ENCODE measurements around the gene MAB21L4. TPM values are rescaled to one million over a fixed set of nuclear protein-coding genes. Genes with fewer than 3 reads are reported as not detected.

Gene MAB21L4
- total RNA-seq, 1 experiment from 2014 or later, result 0.21 TPM

DNA sequence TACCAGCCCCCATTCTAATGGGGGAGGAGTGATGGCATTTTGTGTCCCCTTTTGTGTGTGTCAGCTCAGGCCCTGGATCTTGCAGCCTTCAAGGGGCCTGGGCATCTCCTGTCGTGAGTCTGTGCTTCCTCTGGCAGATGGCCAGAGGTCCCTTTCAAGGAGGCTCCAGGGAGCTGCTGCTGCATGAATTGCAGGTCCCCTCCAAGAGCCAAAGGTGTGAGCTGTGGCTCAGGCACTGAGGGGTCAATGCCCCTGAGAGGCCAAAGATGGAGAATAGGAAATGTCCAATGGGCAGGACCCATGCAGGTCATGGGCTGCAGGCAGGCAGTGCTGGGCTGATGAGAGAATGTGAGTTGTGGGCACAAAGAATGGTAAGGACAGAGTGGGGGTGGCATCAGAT is 10.4 kb downstream of the MAB21L4 start:
- Histone ChIP-seq H3K4me1 (ENCODE audit: control insufficient read depth, insufficient read depth, low read length) (no peaks in the 10 kb centered on the region), H3K9me3 (ENCODE audit: control insufficient read depth, insufficient read depth, low read depth, low read length) (no peaks in the 10 kb centered on the region), H3K27me3 (ENCODE audit: control insufficient read depth, insufficient read depth, low read length) (no peaks in the 10 kb centered on the region), H3K4me3 (ENCODE audit: low read depth in 2 of 2, low read length in 2 of 2) (no peak overlapping the region), H3K27ac (ENCODE audit: low read length) (no peak overlapping the region), H3K36me3 (ENCODE audit: control insufficient read depth, insufficient read depth, low read length) (no peaks in the 10 kb centered on the region)
- TF ChIP-seq, protein P1, sequence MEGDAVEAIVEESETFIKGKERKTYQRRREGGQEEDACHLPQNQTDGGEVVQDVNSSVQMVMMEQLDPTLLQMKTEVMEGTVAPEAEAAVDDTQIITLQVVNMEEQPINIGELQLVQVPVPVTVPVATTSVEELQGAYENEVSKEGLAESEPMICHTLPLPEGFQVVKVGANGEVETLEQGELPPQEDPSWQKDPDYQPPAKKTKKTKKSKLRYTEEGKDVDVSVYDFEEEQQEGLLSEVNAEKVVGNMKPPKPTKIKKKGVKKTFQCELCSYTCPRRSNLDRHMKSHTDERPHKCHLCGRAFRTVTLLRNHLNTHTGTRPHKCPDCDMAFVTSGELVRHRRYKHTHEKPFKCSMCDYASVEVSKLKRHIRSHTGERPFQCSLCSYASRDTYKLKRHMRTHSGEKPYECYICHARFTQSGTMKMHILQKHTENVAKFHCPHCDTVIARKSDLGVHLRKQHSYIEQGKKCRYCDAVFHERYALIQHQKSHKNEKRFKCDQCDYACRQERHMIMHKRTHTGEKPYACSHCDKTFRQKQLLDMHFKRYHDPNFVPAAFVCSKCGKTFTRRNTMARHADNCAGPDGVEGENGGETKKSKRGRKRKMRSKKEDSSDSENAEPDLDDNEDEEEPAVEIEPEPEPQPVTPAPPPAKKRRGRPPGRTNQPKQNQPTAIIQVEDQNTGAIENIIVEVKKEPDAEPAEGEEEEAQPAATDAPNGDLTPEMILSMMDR (IDR thresholded peaks at IDR 0.05), result no peak
- TF ChIP-seq TCF7L2 (IDR thresholded peaks at IDR 0.05; ENCODE audit: low read depth, low read length), result no peak
- no peak for TF ChIP-seq SIN3A (IDR thresholded peaks at IDR 0.05; ENCODE audit: borderline replicate concordance, insufficient read depth, low read depth, low read length)
- TF ChIP-seq POLR2AphosphoS5 (IDR thresholded peaks at IDR 0.05; ENCODE audit: low read depth, low read length), result no peak
- TF ChIP-seq, protein P2, sequence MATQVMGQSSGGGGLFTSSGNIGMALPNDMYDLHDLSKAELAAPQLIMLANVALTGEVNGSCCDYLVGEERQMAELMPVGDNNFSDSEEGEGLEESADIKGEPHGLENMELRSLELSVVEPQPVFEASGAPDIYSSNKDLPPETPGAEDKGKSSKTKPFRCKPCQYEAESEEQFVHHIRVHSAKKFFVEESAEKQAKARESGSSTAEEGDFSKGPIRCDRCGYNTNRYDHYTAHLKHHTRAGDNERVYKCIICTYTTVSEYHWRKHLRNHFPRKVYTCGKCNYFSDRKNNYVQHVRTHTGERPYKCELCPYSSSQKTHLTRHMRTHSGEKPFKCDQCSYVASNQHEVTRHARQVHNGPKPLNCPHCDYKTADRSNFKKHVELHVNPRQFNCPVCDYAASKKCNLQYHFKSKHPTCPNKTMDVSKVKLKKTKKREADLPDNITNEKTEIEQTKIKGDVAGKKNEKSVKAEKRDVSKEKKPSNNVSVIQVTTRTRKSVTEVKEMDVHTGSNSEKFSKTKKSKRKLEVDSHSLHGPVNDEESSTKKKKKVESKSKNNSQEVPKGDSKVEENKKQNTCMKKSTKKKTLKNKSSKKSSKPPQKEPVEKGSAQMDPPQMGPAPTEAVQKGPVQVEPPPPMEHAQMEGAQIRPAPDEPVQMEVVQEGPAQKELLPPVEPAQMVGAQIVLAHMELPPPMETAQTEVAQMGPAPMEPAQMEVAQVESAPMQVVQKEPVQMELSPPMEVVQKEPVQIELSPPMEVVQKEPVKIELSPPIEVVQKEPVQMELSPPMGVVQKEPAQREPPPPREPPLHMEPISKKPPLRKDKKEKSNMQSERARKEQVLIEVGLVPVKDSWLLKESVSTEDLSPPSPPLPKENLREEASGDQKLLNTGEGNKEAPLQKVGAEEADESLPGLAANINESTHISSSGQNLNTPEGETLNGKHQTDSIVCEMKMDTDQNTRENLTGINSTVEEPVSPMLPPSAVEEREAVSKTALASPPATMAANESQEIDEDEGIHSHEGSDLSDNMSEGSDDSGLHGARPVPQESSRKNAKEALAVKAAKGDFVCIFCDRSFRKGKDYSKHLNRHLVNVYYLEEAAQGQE (IDR thresholded peaks at IDR 0.05; ENCODE audit: insufficient read depth in 1 of 2, low read depth in 2 of 2, low read length in 1 of 2), result no peak
- DNase-seq (ENCODE audit: low read depth, low spot score) (no peak), ATAC-seq (no peak)
- POLR2A ChIA-PET, result no interaction called here
- no TSS peak for BruUV-seq (replicated peaks)
- in situ Hi-C loops (cut with HindIII; ENCODE audit: low pct_unique_long_range_greater_than_20kb, low sequenced_read_pairs) (no loop called here), intact Hi-C loops (cut with micrococcal nuclease; ENCODE audit: unreplicated experiment) (no loop called here)
- CTCF ChIA-PET, result no interaction called here

DNA sequence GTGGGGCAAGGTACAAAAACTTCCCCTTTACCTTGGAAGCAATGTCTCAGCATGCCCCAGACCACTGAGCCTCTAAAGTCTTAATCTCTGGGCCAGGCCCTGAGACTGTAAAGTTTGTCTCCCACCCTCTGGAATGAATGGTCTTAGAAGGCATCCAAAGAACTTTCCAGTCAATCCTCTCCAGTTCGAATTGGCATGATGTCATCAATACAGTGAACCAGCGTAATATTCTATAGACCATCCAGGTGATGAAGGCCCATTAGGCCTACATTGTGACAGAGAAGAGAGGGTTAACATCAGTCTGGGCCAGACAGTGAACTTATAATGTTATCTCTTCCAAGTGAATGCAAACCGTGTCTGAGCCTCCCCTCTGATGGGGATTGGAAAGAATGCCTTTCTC is 11.2 kb downstream of the MAB21L4 start:
- POLR2A ChIA-PET, result no interaction called here

More for the DNA sequence above, 11.2 kb downstream of the MAB21L4 start:
- Histone ChIP-seq H3K27me3 (ENCODE audit: control insufficient read depth, insufficient read depth, low read length) (no peaks in the 10 kb centered on the region), H3K9me3 (ENCODE audit: control insufficient read depth, insufficient read depth, low read depth, low read length) (no peaks in the 10 kb centered on the region), H3K36me3 (ENCODE audit: control insufficient read depth, insufficient read depth, low read length) (no peaks in the 10 kb centered on the region), H3K27ac (ENCODE audit: low read length) (no peak overlapping the region), H3K4me3 (ENCODE audit: low read depth in 2 of 2, low read length in 2 of 2) (no peak overlapping the region), H3K4me1 (ENCODE audit: control insufficient read depth, insufficient read depth, low read length) (no peaks in the 10 kb centered on the region)
- TF ChIP-seq POLR2AphosphoS5 (IDR thresholded peaks at IDR 0.05; ENCODE audit: low read depth, low read length), result no peak
- TF ChIP-seq, protein P2 (IDR thresholded peaks at IDR 0.05; ENCODE audit: insufficient read depth in 1 of 2, low read depth in 2 of 2, low read length in 1 of 2), result no peak
- BruUV-seq (replicated peaks), result no TSS peak
- in situ Hi-C loops (cut with HindIII; ENCODE audit: low pct_unique_long_range_greater_than_20kb, low sequenced_read_pairs), result no loop called here
- DNase-seq (ENCODE audit: low read depth, low spot score), result no peak
- ATAC-seq, result no peak
- CTCF ChIA-PET, result no interaction called here
- intact Hi-C loops (cut with micrococcal nuclease; ENCODE audit: unreplicated experiment), result no loop called here
